GM21717 (cell line): ENCODE measurements around the gene TMEM141.
A peak's percentile ranks its signal among the peaks of the same experiment; 100 is the strongest.
"Not testable (repeated sequence)": the region's sequence is repeated elsewhere in the genome, so short reads cannot be mapped to it uniquely, and the experiment has no call there.

Experiments
- ATAC-seq: cut with Tn5 transposase; IDR thresholded peaks from one replicate; pipeline ENCODE4 v1.9.1; 2021; ENCODE audit warnings: mild to moderate bottlenecking, moderate library complexity; ENCODE audit not compliant: unreplicated experiment

Gene TMEM141

GRCh38 chr9:136831002-136831719 is 40.0 kb downstream of the TMEM141 start:
- no peak for ATAC-seq

- no peak for ATAC-seq
These were observed 40.6 kb downstream of the TMEM141 start for GRCh38 chr9:136831720-136832104.

DNA sequence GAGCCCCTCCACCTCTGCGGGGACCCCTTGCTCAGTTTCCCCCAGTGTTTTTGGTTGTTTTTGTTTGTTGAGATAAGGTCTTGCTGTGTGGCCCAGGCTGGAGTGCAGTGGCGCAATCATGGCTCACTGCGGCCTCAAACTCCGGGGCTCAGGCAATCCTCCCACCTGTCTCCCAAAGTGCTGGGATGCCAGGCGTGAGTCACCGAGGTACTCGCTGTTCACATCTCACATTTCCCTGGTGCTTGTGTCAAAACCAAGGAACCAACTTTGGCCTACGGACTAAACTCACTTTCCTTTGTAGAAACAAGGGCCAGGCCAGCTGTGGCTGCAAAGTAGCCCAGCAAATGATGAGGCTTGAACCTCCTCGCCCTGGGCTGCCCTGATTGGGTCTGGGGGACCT is 41.4 kb downstream of the TMEM141 start:
- no peak for ATAC-seq

DNA sequence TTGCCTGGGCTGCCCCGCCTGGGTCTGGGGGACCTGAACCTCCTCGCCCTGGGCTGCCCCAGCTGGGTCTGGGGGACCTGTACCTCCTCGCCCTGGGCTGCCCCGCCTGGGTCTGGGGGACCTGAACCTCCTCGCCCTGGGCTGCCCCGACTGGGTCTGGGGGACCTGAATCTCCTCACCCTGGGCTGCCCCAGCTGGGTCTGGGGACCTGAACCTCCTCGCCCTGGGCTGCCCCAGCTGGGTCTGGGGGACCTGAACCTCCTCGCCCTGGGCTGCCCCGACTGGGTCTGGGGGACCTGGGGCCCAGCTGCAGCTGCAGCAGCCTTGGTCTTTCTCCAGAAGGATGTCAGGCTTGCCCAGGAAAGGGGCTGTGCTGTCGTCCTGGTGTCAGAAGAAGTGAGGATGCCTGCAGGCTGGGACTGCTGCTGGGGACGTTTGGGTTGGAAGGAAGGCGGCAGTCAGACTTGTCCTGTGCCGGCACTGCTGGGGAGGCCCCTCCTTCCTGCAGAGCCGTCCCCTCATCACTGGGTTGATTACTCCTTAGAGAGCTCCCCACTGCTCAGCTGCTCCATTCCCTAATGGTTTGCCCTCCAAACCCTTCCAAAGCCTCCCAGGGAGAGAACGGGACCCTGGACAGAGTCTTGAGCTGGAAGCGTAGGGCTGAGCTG is 42.4 kb downstream of the TMEM141 start:
- ATAC-seq: not testable (repeated sequence)

DNA sequence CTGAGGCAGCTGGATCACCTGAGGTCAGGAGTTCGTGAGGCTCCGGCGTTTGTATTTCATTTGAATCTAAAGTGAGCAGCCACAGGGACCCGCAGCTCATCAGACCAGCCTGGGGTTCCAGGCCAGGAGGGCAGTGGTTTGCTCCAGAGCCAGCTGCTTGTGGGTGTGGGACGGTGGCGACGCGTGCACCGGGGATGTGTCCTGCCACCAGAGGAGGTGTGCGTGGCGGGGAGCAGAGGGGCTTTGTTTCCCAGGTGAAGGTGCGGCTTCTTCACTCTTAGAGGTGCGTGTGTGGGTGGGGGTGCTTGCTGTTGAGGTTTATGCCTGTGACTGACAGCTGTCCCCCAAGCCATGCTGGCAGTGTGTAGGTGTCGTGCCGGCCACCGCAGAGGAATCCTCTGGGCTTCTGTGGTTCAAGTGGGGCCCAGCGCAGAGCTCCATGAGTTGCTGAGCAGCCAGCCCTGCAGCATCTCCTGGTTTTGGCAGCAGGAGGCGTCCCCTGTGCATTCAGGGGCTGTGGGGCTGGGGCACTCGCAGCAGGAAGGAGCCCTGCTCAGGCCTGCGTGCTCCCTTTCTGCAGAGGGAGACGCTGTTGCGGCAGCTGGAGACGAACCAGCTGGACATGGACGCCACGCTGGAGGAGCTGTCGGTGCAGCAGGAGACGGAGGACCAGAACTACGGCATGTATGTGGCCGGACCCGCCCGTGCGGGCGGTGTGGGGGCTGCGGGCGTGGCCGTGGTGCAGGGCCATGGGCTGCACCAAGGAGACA is 44.2 kb downstream of the TMEM141 start:
- ATAC-seq: no peak

GRCh38 chr9:136835932-136836904 is 45.1 kb downstream of the TMEM141 start:
- no peak for ATAC-seq

DNA sequence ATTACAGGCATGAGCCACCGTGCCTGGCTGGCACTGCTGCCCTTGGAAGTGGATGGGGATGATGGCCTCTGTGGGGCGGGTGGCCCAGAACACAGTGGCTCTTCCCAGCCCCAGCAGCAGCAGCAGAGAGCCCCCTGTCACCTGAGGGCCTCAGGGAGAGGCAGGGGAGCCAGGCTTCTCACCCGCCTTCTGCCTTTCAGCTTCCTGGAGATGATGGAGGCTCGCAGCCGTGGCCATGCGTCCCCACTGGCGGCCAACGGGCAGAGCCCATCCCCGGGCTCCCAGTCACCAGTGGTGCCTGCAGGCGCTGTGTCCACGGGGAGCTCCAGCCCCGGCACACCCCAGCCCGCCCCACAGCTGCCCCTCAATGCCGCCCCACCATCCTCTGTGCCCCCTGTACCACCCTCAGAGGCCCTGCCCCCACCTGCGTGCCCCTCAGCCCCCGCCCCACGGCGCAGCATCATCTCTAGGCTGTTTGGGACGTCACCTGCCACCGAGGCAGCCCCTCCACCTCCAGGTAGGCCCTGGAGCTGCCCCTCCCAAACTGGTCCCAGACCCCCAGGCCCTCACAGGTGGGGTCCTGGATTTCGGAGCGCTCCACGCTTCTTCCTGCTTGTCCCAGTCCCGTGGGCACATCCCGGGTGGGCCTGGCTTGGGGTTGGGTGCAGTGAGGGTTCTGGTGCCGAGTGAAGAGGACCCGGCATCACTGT is 46.2 kb downstream of the TMEM141 start:
- no peak for ATAC-seq

- not testable (repeated sequence) for ATAC-seq
These were observed 46.7 kb downstream of the TMEM141 start for GRCh38 chr9:136837856-136838277.

- ATAC-seq: no peak
These were observed 47.4 kb downstream of the TMEM141 start for GRCh38 chr9:136838314-136839228.

DNA sequence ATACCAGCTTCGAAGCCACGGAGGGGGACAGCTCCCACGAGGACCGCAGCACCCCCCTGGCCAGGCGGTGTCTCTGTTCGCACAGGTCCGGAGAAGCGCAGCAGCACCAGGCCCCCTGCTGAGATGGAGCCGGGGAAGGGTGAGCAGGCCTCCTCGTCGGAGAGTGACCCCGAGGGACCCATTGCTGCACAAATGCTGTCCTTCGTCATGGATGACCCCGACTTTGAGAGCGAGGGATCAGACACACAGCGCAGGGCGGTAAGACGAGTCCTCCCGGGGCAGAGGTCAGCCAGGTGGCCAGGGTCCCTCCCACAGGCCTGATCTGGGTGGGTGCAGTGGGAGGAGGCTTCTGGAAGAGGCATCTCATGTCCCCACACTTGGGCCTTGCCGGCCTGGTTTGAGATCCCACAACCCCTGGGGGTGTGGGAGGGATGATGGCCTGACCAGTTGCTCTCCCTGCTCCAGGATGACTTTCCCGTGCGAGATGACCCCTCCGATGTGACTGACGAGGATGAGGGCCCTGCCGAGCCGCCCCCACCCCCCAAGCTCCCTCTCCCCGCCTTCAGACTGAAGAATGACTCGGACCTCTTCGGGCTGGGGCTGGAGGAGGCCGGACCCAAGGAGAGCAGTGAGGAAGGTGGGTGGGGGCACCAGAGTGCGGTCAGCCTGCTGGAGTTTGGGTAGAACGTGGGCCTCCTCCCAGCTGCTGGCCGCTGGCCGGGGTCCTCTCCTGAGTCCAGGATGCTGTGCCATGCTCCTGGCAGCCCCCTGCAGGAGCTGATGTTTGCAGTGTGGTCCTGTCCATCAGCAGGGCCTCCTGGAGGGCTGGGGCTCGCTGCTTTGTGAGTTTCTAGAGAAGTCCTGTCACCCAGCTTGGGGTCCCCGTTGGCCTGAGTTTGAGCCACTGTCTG is 48.3 kb downstream of the TMEM141 start:
- no peak for ATAC-seq

DNA sequence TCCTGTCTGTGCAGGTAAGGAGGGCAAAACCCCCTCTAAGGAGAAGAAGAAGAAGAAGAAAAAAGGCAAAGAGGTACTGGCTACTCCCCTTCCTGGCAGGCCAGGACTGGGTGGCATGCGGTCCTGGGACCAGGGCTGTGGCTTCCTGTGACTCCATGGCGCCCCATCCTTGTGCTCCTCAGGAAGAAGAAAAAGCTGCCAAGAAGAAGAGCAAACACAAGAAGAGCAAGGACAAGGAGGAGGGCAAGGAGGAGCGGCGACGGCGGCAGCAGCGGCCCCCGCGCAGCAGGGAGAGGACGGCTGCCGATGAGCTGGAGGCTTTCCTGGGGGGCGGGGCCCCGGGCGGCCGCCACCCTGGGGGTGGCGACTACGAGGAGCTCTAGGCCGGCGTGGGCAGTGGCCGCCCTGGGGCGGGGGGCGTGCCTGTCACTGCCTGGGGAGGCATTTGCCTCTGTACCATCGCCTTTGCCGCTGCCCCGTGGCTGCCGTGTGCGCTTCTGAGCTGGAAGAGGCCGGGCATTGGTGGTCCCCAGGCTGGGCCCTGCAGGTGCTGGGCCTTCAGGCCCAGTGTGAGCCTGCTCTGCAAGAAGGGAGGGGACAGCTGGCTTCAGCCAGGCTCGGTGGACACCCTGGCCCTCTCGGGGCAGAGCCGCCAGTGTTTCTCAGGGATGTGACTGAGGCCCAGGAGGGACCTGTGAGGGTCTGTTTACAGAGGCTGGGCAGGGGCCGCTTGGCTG is 49.2 kb downstream of the TMEM141 start:
- no peak for ATAC-seq

- no peak for ATAC-seq
These were observed 49.9 kb downstream of the TMEM141 start for GRCh38 chr9:136840877-136841645.

DNA sequence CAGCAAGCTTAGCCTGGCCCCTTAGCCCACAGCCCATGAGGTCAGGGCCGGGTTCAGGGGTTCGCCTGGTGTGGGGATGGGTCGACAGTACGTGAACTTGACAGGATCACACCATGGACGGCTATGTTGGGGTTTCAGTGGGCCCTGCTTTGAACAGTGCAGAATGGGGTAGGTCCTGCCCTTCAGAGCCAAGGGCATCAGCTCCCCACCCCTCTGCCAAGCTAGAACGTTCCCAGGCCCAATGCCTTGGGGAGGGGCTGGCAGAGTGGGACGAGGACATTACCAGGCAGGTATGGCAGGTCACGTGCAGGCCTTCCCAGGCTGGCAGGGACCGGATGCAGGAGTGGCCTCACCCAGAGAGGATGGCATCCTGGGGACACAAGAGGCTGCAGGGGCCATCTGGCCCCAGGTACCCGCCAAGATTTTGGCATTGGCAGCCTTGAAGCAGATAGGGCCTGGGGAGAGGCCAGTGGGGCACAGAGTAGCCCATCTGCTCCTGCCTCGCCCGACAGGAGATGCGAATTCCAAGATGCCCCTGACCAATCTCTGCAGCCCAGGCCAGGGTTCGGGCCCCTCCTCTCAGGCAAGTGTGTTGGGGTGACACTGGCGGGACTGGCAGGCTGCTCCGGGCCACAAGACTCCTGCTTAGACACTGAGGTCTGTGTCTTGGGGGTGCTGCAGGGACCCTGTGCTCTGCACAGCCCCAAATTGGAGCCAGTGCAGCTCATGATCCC is 50.7 kb downstream of the TMEM141 start:
- ATAC-seq: not testable (repeated sequence)

- peak; percentile 60 for ATAC-seq
These were observed 51.3 kb downstream of the TMEM141 start, which contains the start of gene AJM1 for GRCh38 chr9:136842380-136842948. AJM1 (plus strand) TSS chr9:136842478; CDS start chr9:136844415, 1,937 bp downstream.
